ENCODE measurements around the gene LINGO4. TPM values are rescaled to one million over a fixed set of nuclear protein-coding genes. Genes with fewer than 3 reads are reported as not detected.
A peak's percentile ranks its signal among the peaks of the same experiment; 100 is the strongest.

LINGO4 gene
- total and polyA plus RNA-seq, 2 of the 13 experiments (the other 11 are each of a cell fraction or from before 2014, with no cell fraction given), result 0.02 to 0.05 TPM

GRCh38 chr1:151790071-151790939 is 14.9 kb downstream of the LINGO4 start, which contains the start of gene TDRKH (continued):
- TF ChIP-seq, protein P1, sequence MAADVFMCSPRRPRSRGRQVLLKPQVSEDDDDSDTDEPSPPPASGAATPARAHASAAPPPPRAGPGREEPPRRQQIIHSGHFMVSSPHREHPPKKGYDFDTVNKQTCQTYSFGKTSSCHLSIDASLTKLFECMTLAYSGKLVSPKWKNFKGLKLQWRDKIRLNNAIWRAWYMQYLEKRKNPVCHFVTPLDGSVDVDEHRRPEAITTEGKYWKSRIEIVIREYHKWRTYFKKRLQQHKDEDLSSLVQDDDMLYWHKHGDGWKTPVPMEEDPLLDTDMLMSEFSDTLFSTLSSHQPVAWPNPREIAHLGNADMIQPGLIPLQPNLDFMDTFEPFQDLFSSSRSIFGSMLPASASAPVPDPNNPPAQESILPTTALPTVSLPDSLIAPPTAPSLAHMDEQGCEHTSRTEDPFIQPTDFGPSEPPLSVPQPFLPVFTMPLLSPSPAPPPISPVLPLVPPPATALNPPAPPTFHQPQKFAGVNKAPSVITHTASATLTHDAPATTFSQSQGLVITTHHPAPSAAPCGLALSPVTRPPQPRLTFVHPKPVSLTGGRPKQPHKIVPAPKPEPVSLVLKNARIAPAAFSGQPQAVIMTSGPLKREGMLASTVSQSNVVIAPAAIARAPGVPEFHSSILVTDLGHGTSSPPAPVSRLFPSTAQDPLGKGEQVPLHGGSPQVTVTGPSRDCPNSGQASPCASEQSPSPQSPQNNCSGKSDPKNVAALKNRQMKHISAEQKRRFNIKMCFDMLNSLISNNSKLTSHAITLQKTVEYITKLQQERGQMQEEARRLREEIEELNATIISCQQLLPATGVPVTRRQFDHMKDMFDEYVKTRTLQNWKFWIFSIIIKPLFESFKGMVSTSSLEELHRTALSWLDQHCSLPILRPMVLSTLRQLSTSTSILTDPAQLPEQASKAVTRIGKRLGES (CRISPR knock-in tag; IDR thresholded peaks at IDR 0.05; ENCODE audit: borderline replicate concordance), result no peak
- TF ChIP-seq RFXAP (CRISPR knock-in tag; IDR thresholded peaks at IDR 0.05; ENCODE audit: borderline replicate concordance), result peak; percentile 96
- TF ChIP-seq SUZ12 (IDR thresholded peaks at IDR 0.05; ENCODE audit: low read depth, low read length), result no peak
- no peak for TF ChIP-seq ZNF710 (CRISPR knock-in tag; IDR thresholded peaks at IDR 0.05; ENCODE audit: borderline replicate concordance)
- TF ChIP-seq, protein P2, sequence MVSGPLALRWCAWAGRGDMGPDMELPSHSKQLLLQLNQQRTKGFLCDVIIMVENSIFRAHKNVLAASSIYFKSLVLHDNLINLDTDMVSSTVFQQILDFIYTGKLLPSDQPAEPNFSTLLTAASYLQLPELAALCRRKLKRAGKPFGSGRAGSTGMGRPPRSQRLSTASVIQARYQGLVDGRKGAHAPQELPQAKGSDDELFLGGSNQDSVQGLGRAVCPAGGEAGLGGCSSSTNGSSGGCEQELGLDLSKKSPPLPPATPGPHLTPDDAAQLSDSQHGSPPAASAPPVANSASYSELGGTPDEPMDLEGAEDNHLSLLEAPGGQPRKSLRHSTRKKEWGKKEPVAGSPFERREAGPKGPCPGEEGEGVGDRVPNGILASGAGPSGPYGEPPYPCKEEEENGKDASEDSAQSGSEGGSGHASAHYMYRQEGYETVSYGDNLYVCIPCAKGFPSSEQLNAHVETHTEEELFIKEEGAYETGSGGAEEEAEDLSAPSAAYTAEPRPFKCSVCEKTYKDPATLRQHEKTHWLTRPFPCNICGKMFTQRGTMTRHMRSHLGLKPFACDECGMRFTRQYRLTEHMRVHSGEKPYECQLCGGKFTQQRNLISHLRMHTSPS (CRISPR knock-in tag; IDR thresholded peaks at IDR 0.05; ENCODE audit: low read depth), result no peak
- TF ChIP-seq CERS6 (CRISPR knock-in tag; IDR thresholded peaks at IDR 0.05), result no peak; the same call in 1 of the 2 replicates
- TF ChIP-seq FOXK2 (IDR thresholded peaks at IDR 0.05), result peak; percentile 75
- peak; percentile 68 for TF ChIP-seq ZC3H13 (CRISPR knock-in tag; IDR thresholded peaks at IDR 0.05)
- TF ChIP-seq HDAC1 (CRISPR knock-in tag; IDR thresholded peaks at IDR 0.05), result 0 out of 2 replicates have a peak, but pooled peaks have one; percentile 35
- TF ChIP-seq SYNCRIP (IDR thresholded peaks at IDR 0.05; ENCODE audit: insufficient read depth, low read depth, low read length), result no peak
- no peak for TF ChIP-seq ZNF484 (CRISPR knock-in tag; IDR thresholded peaks at IDR 0.05; ENCODE audit: borderline replicate concordance, low read depth)
- TF ChIP-seq REPIN1 (CRISPR knock-in tag; IDR thresholded peaks at IDR 0.05; ENCODE audit: borderline replicate concordance, low read depth), result peak; percentile 27; the same call in 1 of the 2 replicates
- TF ChIP-seq ZNF572 (CRISPR knock-in tag; IDR thresholded peaks at IDR 0.05), result no peak
- TF ChIP-seq KDM6A (CRISPR knock-in tag; IDR thresholded peaks at IDR 0.05; ENCODE audit: low read depth), result no peak
- 0 out of 2 replicates have a peak, but pooled peaks have one; percentile 21 for TF ChIP-seq ZNF724P (CRISPR knock-in tag; IDR thresholded peaks at IDR 0.05; ENCODE audit: borderline replicate concordance)
- TF ChIP-seq MTA3 (CRISPR knock-in tag; IDR thresholded peaks at IDR 0.05), result no peak
- TF ChIP-seq TEAD2 (CRISPR knock-in tag; IDR thresholded peaks at IDR 0.05), result 0 out of 2 replicates have a peak, but pooled peaks have one; percentile 65
- TF ChIP-seq ZNF639 (CRISPR knock-in tag; conservative IDR thresholded peaks at IDR 0.05), result no peak

All from HepG2 (cell line).